ENCODE data around the gene WNT7B.

DNA sequence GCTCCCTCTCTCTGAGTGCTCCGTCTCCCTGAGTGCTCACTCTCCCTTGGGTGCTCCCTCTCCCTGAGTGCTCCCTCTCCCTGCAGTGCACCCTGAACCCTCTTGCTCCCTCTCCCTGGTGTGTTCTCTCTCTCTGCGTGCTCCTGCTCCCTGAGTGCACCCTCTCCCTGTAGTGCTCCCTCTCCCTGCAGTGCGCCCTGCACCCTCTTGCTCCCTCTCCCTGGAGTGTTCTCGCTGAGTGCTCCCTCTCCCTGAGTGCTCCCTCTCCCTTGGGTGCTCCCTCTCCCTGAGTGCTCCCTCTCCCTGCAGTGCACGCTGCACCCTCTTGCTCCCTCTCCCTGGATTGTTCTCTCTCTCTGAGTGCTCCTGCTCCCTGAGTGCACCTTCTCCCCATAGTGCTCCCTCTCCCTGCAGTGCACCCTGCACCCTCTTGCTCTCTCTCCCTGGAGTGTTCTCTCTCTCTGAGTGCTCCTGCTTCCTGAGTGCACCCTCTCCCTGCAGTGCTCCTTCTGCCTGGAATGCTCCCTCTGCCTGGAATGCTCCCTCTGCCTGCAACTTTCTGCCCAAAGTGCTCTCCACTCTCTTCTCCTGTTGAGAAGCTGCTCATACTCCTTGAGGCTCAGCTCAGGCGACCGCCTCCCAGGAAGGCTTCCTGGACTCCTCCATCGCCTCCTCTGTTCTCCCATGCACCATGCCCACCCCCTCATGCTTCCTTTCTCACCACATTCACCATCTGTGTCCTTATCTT is 48.4 kb upstream of the WNT7B start:
- TF ChIP-seq POLR2AphosphoS5 (IDR thresholded peaks at IDR 0.05; ENCODE audit: borderline replicate concordance, low read depth, low read length) (no peak), EZH2 (IDR thresholded peaks at IDR 0.05) (no peak), FOXP2 (optimal IDR thresholded peaks at IDR 0.05; ENCODE audit: control extremely low read depth, extremely low read length, insufficient read depth) (no peak)
